Measurements from ENCODE around the gene DEFB119.
"Not testable (repeated sequence)": the region's sequence is repeated elsewhere in the genome, so short reads cannot be mapped to it uniquely, and the experiment has no call there.

Gene DEFB119

GRCh38 chr20:31364272-31364671 lies 26.1 kb downstream of the DEFB119 start:
- H3K4me3 Mint-ChIP-seq; H3K27ac Mint-ChIP-seq; H3K9me3 Mint-ChIP-seq; H3K4me1 Mint-ChIP-seq (ENCODE audit: low read depth); H3K36me3 Mint-ChIP-seq (ENCODE audit: low read depth); H3K27me3 Mint-ChIP-seq (ENCODE audit: low read depth): not testable (repeated sequence)

GRCh38 chr20:31363295-31363694 lies 27.1 kb downstream of the DEFB119 start:
- Mint-ChIP-seq H3K4me1 (ENCODE audit: low read depth) (no peaks in the 10 kb centered on the region), H3K4me3 (no peak overlapping the region), H3K27ac (no peak overlapping the region), H3K36me3 (ENCODE audit: low read depth) (no peaks in the 10 kb centered on the region), H3K9me3 (peaks cover 4% of the 10 kb centered on the region), H3K27me3 (ENCODE audit: low read depth) (no peaks in the 10 kb centered on the region)

- Mint-ChIP-seq H3K4me1 (ENCODE audit: low read depth) (no peaks in the 10 kb centered on the region), H3K27ac (no peak overlapping the region), H3K9me3 (no peaks in the 10 kb centered on the region), H3K27me3 (ENCODE audit: low read depth) (no peaks in the 10 kb centered on the region), H3K36me3 (ENCODE audit: low read depth) (no peaks in the 10 kb centered on the region), H3K4me3 (no peak overlapping the region)
Observed at GRCh38 chr20:31355981-31356380, 34.4 kb downstream of the DEFB119 start.

GRCh38 chr20:31341470-31341869 lies 48.9 kb downstream of the DEFB119 start:
- H3K27me3 Mint-ChIP-seq (ENCODE audit: low read depth): no peaks in the 10 kb centered on the region
- H3K36me3 Mint-ChIP-seq (ENCODE audit: low read depth): no peaks in the 10 kb centered on the region
- no peaks in the 10 kb centered on the region for H3K4me1 Mint-ChIP-seq (ENCODE audit: low read depth)
- no peak overlapping the region for H3K4me3 Mint-ChIP-seq
- no peak overlapping the region for H3K27ac Mint-ChIP-seq
- H3K9me3 Mint-ChIP-seq: peaks cover 5% of the 10 kb centered on the region

- Mint-ChIP-seq H3K27ac (no peak overlapping the region), H3K9me3 (peaks cover 23% of the 10 kb centered on the region), H3K4me1 (ENCODE audit: low read depth) (no peaks in the 10 kb centered on the region), H3K36me3 (ENCODE audit: low read depth) (no peaks in the 10 kb centered on the region), H3K27me3 (ENCODE audit: low read depth) (no peaks in the 10 kb centered on the region), H3K4me3 (no peak overlapping the region)
Observed at GRCh38 chr20:31330893-31331292, 59.5 kb downstream of the DEFB119 start.

Measured in T-helper 1 cell treated with Interleukin-12 subunit alpha and Interleukin-12 subunit beta and Interleukin-4 antibody, amounts not matched to agents 30 μg/mL and 1 μg/mL, for 36 hours (primary cell).